Activated T-cell treated with anti-CD3 and anti-CD28 coated beads, Interleukin-2, amount 50 U/mL, for 72 hours (primary cell): ENCODE measurements around the gene CAMKMT. TPM values are rescaled to one million over a fixed set of nuclear protein-coding genes. Genes with fewer than 3 reads are reported as not detected.

Experiments used
- ATAC-seq, 2 donors: fragments of 150-1000 bp; cut with Tn5 transposase; replicated peaks in 1 of 2; 2 replicates each; pipeline ENCODE4 v1.10.0; 2021; ENCODE audit warnings: moderate library complexity in 2 of 2, mild to moderate bottlenecking in 1 of 2
- DNase-seq, 2 donors: peaks; one replicate each; pipeline ENCODE4 v3.0.0; 2021 to 2022; ENCODE audit warnings: mixed read lengths in 1 of 2
- H3K27ac Mint-ChIP-seq: one replicate; pipeline ENCODE4 v1.8.0; 2022; ENCODE audit warnings: mild to moderate bottlenecking, moderate library complexity, mixed read lengths
- H3K27me3 Mint-ChIP-seq: one replicate; pipeline ENCODE4 v1.8.0; 2022; ENCODE audit warnings: low read depth, mixed read lengths
- H3K36me3 Mint-ChIP-seq, 2 donors: one replicate each; pipeline ENCODE4 v1.8.0; 2022; ENCODE audit warnings: mixed read lengths in 2 of 2, mild to moderate bottlenecking in 1 of 2; ENCODE audit not compliant: insufficient read depth in 2 of 2
- H3K4me1 Mint-ChIP-seq: one replicate; pipeline ENCODE4 v1.8.0; 2022; ENCODE audit warnings: low read depth, mixed read lengths
- H3K4me3 Mint-ChIP-seq, 2 donors: one replicate each; pipeline ENCODE4 v1.8.0; 2022; ENCODE audit warnings: mild to moderate bottlenecking in 2 of 2, mixed read lengths in 2 of 2, moderate library complexity in 2 of 2
- H3K9me3 Mint-ChIP-seq, 2 donors: one replicate each; pipeline ENCODE4 v1.8.0; 2022; ENCODE audit warnings: mixed read lengths in 2 of 2
- total RNA-seq, 2 donors: library from RNA; stranded (reverse); gene quantifications; one replicate each; pipeline ENCODE4 v1.2.3, GENCODE V29; 2022

Gene CAMKMT
- total RNA-seq, result 10 to 100 TPM; 26.1 to 26.5 TPM

DNA sequence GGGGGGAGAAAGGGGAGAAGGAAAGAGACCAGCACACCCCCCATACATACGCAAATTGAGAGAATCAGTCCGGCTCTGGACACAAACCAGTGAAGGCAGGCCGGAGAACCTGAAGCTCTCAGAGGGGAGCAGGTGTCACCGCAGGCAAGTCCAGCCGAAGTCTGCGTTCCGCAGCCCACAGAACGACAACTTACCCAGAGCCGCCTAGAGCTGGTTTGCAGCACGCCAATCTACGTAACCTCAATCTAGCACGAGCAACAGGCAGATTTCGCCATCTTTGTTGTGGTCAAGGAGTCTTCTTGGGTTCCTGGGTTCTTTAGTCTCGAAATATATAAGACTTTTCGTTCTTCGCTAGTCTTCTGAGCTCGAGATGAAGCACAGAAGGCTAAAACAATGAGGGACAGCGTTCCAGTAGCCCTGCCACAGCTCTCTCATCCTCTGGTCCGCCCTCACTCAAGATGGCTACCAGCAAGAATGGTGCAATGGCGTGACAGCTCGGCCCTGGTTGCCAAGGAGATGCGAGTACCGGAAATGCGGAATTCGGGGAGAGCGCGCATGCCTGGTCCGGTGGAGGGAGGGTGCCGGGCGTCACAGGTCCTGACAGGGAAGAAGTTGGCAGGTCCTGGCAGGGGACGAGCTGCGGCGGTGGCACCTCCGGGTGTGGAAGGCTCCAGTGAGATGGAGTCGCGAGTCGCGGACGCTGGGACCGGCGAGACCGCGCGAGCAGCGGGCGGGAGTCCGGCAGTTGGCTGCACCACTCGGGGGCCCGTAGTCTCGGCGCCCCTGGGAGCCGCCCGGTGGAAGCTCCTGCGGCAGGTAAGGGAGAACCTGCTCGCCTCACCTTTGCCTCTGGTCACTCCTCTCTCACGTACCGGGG is at the start of gene CAMKMT, which contains the start of gene PREPL:
TSS of gene CAMKMT (plus strand) at position 618 of the 877 bp plus-strand sequence.
TSS of gene PREPL (minus strand) at position 165 of the 877 bp plus-strand sequence. CDS start 15,152 bp downstream, outside the sequence.
- Mint-ChIP-seq H3K27me3 (no peaks in the 10 kb centered on the region), H3K4me3 (peak within 1 kb of the TSS; percentile 97 to 98), H3K4me1 (peaks cover 66% of the 10 kb centered on the region), H3K36me3 (peaks cover 6 to 14% of the 10 kb centered on the region in 2 donors), H3K9me3 (no peaks in the 10 kb centered on the region), H3K27ac (peak within 1 kb of the TSS; percentile 100)
- peak; percentile 85 to 87 for ATAC-seq
- DNase-seq, result peak; percentile 98

DNA sequence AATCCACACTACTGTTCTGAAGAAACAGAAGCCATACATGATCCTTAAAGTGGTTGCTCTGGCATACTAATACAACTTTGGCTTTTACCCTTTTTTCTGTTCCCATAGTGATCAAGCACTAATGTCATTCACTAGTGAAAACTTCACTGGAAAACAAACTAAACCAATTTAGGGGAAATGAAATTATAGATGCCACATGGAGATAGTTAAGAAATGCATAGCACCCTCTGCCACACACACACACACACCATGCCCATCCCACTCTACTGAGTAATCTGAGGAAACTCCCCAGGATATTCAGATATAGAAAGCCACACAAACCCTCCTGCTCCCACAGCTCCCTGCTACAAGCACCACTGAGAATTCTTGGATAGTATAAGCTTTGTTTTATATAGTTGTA is 47.4 kb upstream of the CAMKMT start:
- Mint-ChIP-seq H3K27ac (no peak overlapping the region), H3K9me3 (peaks cover 6 to 13% of the 10 kb centered on the region in 2 donors)

DNA sequence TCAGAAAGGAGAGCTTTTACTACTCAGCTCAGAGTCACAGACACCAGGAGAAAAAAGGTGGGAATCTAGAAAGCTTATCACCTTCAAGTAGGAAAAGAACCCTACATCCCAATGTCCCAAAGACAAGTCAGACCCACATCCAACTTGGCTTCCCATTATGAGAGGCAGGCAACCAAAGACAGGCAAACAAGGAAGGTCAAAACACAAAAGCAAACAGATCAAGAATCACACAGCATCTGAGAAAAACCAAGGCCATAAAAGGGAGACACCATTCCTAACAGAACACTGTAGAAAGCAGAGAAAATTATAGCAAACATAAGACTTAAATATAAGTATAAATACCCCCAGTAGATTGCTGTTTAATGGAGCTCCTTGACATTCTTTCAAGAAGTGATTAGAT is 45.8 kb upstream of the CAMKMT start:
- Mint-ChIP-seq H3K27me3 (no peaks in the 10 kb centered on the region), H3K36me3 (peaks cover 21 to 36% of the 10 kb centered on the region in 2 donors), H3K4me1 (peaks cover 6% of the 10 kb centered on the region), H3K9me3 (peaks cover 4 to 7% of the 10 kb centered on the region in 2 donors), H3K4me3 (no peak overlapping the region), H3K27ac (no peak overlapping the region)
- DNase-seq (no peak), ATAC-seq (no peak)

More for the DNA sequence above, 47.4 kb upstream of the CAMKMT start:
- no peak for ATAC-seq
- Mint-ChIP-seq H3K4me1 (peaks cover 6% of the 10 kb centered on the region), H3K27me3 (no peaks in the 10 kb centered on the region), H3K4me3 (no peak overlapping the region), H3K36me3 (peaks cover 22 to 46% of the 10 kb centered on the region in 2 donors)
- DNase-seq, result no peak

DNA sequence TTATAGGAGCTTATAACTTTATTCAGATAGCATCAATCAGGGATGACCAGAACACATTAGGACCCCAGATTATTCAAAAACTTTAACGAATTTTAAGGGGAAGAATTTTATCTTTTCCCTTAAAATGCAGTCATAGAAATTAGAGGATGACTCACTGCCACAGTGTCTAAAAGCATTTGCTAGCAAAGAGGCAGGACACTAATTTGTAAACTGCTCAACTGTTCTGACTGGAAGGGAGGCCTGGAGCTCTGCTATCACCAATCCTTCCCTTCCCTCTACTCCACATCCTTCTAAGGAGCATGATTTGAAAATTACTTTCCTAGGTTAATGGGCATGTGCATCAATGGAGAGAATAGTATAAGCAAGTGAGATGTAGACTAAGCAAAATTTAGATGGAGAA is 40.9 kb upstream of the CAMKMT start:
- Mint-ChIP-seq H3K4me1 (peaks cover 6% of the 10 kb centered on the region), H3K27me3 (no peaks in the 10 kb centered on the region), H3K27ac (no peak overlapping the region), H3K9me3 (no peaks in the 10 kb centered on the region), H3K4me3 (no peak overlapping the region), H3K36me3 (peaks cover 8 to 25% of the 10 kb centered on the region in 2 donors)
- ATAC-seq (no peak), DNase-seq (no peak)

DNA sequence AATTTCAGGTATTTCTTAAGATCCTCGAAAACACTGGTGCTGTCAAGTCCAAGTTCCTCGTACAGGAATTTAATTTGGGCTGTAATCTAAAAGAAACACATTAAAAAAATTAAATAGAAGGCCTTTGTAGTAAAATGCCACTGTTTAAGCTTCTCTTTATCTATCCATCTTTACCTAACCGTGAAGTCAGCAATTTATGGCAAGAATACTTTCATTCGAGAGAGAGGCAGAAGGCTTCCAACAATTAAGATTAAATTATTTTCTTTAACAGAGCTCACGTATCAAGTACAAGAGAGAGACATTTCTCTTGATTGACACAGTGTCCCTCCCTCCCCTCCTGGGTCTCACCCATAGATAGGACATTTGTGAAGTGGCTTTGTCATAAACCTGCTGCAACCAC is 40.4 kb upstream of the CAMKMT start:
- no peak for DNase-seq
- Mint-ChIP-seq H3K27me3 (no peaks in the 10 kb centered on the region), H3K27ac (no peak overlapping the region), H3K4me3 (no peak overlapping the region), H3K9me3 (no peaks in the 10 kb centered on the region), H3K36me3 (peaks cover 6 to 20% of the 10 kb centered on the region in 2 donors), H3K4me1 (peaks cover 5% of the 10 kb centered on the region)
- no peak for ATAC-seq

- Mint-ChIP-seq H3K9me3 (no peaks in the 10 kb centered on the region), H3K4me3 (no peak overlapping the region), H3K27ac (no peak overlapping the region), H3K36me3 (peaks cover 6 to 24% of the 10 kb centered on the region in 2 donors), H3K4me1 (peaks cover 2% of the 10 kb centered on the region), H3K27me3 (no peaks in the 10 kb centered on the region)
- DNase-seq, result no peak
- ATAC-seq, result no peak
Observed at GRCh38 chr2:44324971-44325426, 36.7 kb upstream of the CAMKMT start.

DNA sequence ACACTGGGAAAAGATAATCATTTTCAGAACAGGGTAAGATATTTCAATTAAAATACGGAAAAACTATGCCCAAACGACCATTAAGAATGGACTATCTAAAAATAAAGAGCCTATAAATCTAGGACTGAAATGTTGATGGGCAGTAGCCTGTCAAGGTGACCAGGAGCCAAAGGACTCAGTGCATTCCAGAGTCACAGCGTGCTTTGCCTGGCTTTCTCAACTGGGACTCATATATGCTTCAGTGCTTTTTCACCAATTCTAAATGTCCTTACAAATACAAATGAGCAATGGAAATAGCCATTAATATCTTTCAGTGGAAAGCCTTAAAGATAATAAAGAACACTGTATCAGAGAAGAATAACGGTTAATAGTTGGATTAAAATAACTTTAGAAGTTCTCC is 35.9 kb upstream of the CAMKMT start:
- peaks cover 6% of the 10 kb centered on the region for H3K4me1 Mint-ChIP-seq
- H3K27ac Mint-ChIP-seq, result no peak overlapping the region
- no peak for ATAC-seq
- no peaks in the 10 kb centered on the region for H3K9me3 Mint-ChIP-seq
- peaks cover 7 to 24% of the 10 kb centered on the region in 2 donors for H3K36me3 Mint-ChIP-seq
- DNase-seq, result no peak
- no peaks in the 10 kb centered on the region for H3K27me3 Mint-ChIP-seq
- H3K4me3 Mint-ChIP-seq, result no peak overlapping the region

- Mint-ChIP-seq H3K27me3 (no peaks in the 10 kb centered on the region), H3K36me3 (peaks cover 10 to 28% of the 10 kb centered on the region in 2 donors), H3K27ac (no peak overlapping the region), H3K9me3 (no peaks in the 10 kb centered on the region), H3K4me1 (peaks cover 6% of the 10 kb centered on the region), H3K4me3 (no peak overlapping the region)
- DNase-seq, result no peak
- no peak for ATAC-seq
Observed at GRCh38 chr2:44326548-44327264, 35.0 kb upstream of the CAMKMT start.

DNA sequence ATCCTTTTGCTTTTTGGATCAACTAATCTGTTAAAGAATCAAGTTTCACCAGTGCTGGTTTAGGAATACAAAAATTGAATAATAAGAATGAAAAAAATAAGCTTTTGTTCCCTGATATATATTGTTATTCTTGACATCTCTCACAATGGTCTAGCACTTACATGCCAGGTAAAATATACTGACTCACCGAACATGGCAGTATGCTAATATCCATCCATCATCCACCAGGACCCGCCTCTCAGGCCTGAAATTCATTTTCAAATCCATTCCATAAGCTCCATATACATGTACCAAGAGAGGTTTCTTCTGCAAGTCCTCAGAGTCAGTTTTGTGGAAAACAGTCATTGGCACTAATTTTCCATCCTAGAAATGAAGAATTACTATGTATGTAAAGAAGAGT is 33.0 kb upstream of the CAMKMT start:
- H3K27ac Mint-ChIP-seq, result no peak overlapping the region
- no peak overlapping the region for H3K4me3 Mint-ChIP-seq
- H3K36me3 Mint-ChIP-seq, result peaks cover 6 to 16% of the 10 kb centered on the region in 2 donors

GRCh38 chr2:44329343-44329742 is 32.4 kb upstream of the CAMKMT start:
- H3K27me3 Mint-ChIP-seq, result no peaks in the 10 kb centered on the region
- H3K4me1 Mint-ChIP-seq, result peaks cover 6% of the 10 kb centered on the region
- H3K9me3 Mint-ChIP-seq, result no peaks in the 10 kb centered on the region
- DNase-seq (no peak), ATAC-seq (no peak)
- H3K36me3 Mint-ChIP-seq, result peaks cover 6 to 16% of the 10 kb centered on the region in 2 donors
- no peak overlapping the region for H3K4me3 Mint-ChIP-seq
- no peak overlapping the region for H3K27ac Mint-ChIP-seq

More for the DNA sequence above, 33.0 kb upstream of the CAMKMT start:
- DNase-seq, result no peak
- Mint-ChIP-seq H3K4me1 (peaks cover 6% of the 10 kb centered on the region), H3K27me3 (no peaks in the 10 kb centered on the region), H3K9me3 (no peaks in the 10 kb centered on the region)
- no peak for ATAC-seq

DNA sequence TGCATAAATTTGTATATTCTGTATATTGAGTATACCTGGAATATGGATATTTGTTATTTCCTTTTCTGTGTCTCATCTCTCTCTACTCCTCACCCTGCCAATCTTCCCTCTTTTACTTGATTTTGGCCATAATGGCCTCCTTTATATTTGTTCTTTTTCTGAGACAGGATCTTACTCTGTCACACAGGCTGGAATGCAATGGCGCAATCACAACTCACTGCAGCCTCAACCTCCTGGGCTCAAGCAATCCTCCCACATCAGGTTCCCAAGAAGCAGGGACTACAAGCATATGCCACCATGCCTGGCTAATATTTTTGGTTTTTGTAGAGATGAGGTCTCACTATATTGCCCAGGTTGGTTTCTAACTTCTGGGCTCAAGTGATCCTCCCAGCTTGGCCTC is 30.9 kb upstream of the CAMKMT start:
- no peak overlapping the region for H3K27ac Mint-ChIP-seq

DNA sequence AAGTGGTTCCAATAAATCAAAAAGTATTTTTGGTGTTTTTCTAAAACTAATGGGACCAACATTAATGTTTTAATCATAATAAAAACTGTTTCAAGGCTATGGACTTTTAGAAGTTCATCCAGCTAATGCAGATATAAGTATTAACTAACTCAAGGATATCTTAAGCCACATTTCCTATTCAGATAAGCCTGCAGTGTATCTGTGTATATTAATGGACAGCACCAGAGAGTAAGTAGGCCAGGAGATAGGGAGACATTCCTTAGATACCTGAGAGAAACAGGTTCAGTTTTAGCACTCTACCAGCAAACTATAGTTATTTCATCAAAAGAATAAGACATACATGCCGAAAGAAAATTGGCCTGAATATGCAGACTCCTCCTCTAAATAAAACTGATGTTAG is 27.8 kb upstream of the CAMKMT start:
- no peak for DNase-seq
- ATAC-seq, result no peak
- H3K4me1 Mint-ChIP-seq, result peaks cover 6% of the 10 kb centered on the region
- H3K27ac Mint-ChIP-seq, result no peak overlapping the region
- peaks cover 12 to 19% of the 10 kb centered on the region in 2 donors for H3K36me3 Mint-ChIP-seq
- peaks cover 0 to 4% of the 10 kb centered on the region in 2 donors for H3K9me3 Mint-ChIP-seq
- H3K4me3 Mint-ChIP-seq, result no peak overlapping the region
- H3K27me3 Mint-ChIP-seq, result no peaks in the 10 kb centered on the region

More for the DNA sequence above, 30.9 kb upstream of the CAMKMT start:
- ATAC-seq (no peak), DNase-seq (no peak)
- Mint-ChIP-seq H3K9me3 (no peaks in the 10 kb centered on the region), H3K4me3 (no peak overlapping the region), H3K27me3 (no peaks in the 10 kb centered on the region), H3K36me3 (peaks cover 4 to 15% of the 10 kb centered on the region in 2 donors), H3K4me1 (peaks cover 6% of the 10 kb centered on the region)
